ENCODE data around the gene DCLK2. TPM values are rescaled to one million over a fixed set of nuclear protein-coding genes. Genes with fewer than 3 reads are reported as not detected.

The DCLK2 gene
- total and polyA plus RNA-seq, 12 donors: 4.1 to 33.4 (median 16.7) TPM

- Histone ChIP-seq H3K27ac (no peak overlapping the region), H3K4me3 (peak overlapping the region in 5 of 10 donors; percentile 73 to 93 (median 76)), H3K36me3 (no peaks in the 10 kb centered on the region), H3K9me3 (peaks cover 0 to under 1% (median 0%) of the 10 kb centered on the region in 11 donors), H3K27me3 (peaks cover 0 to 40% (median 0%) of the 10 kb centered on the region in 7 donors), H3K4me1 (peaks cover 0 to 49% (median 24%) of the 10 kb centered on the region in 9 donors)
- WGBS, 2 donors: 80 to 81% methylated on average over 5 of the region's 5 CpGs
- no peak for DNase-seq
- intact Hi-C loops (cut with DNase I): loop anchor here in 2 of 10 donors (5.0 to 10.0 kb wide), 2 partner anchors 94 to 127 kb away; no protein-coding TSS in a partner anchor
- TF ChIP-seq CTCF (IDR thresholded peaks at IDR 0.05): no peak
- ATAC-seq: no peak
Observed at GRCh38 chr4:150080337-150080736, 2.1 kb downstream of the DCLK2 start.

- no peak for DNase-seq
- peaks cover 0 to 38% (median 0%) of the 10 kb centered on the region in 7 donors for H3K27me3 ChIP-seq
- peaks cover 0 to 49% (median 24%) of the 10 kb centered on the region in 9 donors for H3K4me1 ChIP-seq
- no peak for TF ChIP-seq CTCF (IDR thresholded peaks at IDR 0.05)
- peak overlapping the region in 3 of 10 donors; percentile 73 to 93 (median 75) for H3K4me3 ChIP-seq
- no peaks in the 10 kb centered on the region for H3K36me3 ChIP-seq
- WGBS, 2 donors: 94 to 99% methylated on average over 1 of the region's 1 CpG
- peaks cover 0 to 6% (median 0%) of the 10 kb centered on the region in 11 donors for H3K9me3 ChIP-seq
- no peak overlapping the region for H3K27ac ChIP-seq
- intact Hi-C loops (cut with DNase I): loop anchor here in 2 of 10 donors (5.0 to 10.0 kb wide), 2 partner anchors 94 to 126 kb away; no protein-coding TSS in a partner anchor
- ATAC-seq: no peak
Observed at GRCh38 chr4:150080875-150081274, 2.6 kb downstream of the DCLK2 start.

- H3K4me3 ChIP-seq: no peak overlapping the region
- H3K36me3 ChIP-seq: no peaks in the 10 kb centered on the region
- no peak for DNase-seq
- peaks cover 0 to 29% (median 0%) of the 10 kb centered on the region in 7 donors for H3K27me3 ChIP-seq
- WGBS, 2 donors: 76 to 81% methylated on average over 1 of the region's 1 CpG
- no peak for ATAC-seq
- intact Hi-C loops (cut with DNase I): loop anchor here in 2 of 10 donors (5.0 to 10.0 kb wide), 2 partner anchors 93 to 125 kb away; no protein-coding TSS in a partner anchor
- H3K27ac ChIP-seq: peak overlapping the region in 2 of 10 donors; percentile 2 to 30
- peaks cover 0 to 8% (median 0%) of the 10 kb centered on the region in 11 donors for H3K9me3 ChIP-seq
- no peak for TF ChIP-seq CTCF (IDR thresholded peaks at IDR 0.05)
- H3K4me1 ChIP-seq: peaks cover 0 to 46% (median 24%) of the 10 kb centered on the region in 9 donors
Observed at GRCh38 chr4:150082241-150082640, 4.0 kb downstream of the DCLK2 start.

- Histone ChIP-seq H3K36me3 (no peaks in the 10 kb centered on the region), H3K27me3 (no peaks in the 10 kb centered on the region), H3K27ac (no peak overlapping the region), H3K4me3 (no peak overlapping the region), H3K4me1 (peaks cover 0 to 10% (median 7%) of the 10 kb centered on the region in 9 donors), H3K9me3 (peaks cover 0 to 8% (median 0%) of the 10 kb centered on the region in 11 donors)
- WGBS, 2 donors: 94% methylated on average over 4 of the region's 4 CpGs
- ATAC-seq (no peak), DNase-seq (no peak)
- TF ChIP-seq CTCF (IDR thresholded peaks at IDR 0.05): no peak
- intact Hi-C loops (cut with DNase I): loop anchor here in 1 of 10 donors (10.0 kb wide), 1 partner anchor 88 kb away; no protein-coding TSS in a partner anchor
Observed at GRCh38 chr4:150087006-150087405, 8.8 kb downstream of the DCLK2 start.

All from heart right ventricle (tissue), 16 donors.